ENCODE measurements around the gene EPHB4. TPM values are rescaled to one million over a fixed set of nuclear protein-coding genes. Genes with fewer than 3 reads are reported as not detected.

Gene EPHB4
- total RNA-seq, 1 experiment from 2014 or later, result 120 TPM

- peaks cover 2% of the 10 kb centered on the region; the same call in 1 of the 2 replicates for H3K9me3 Mint-ChIP-seq
- TF ChIP-seq PREB (CRISPR knock-in tag; IDR thresholded peaks at IDR 0.05; ENCODE audit: borderline replicate concordance) (no peak), JAZF1 (CRISPR knock-in tag; IDR thresholded peaks at IDR 0.05) (no peak)
- ChIA-PET CTCF (interaction anchor here (0.9 to 1.3 kb wide), 5 partner anchors 10 to 149 kb away, joined by 3 to 5 read pairs (median 4); partner anchors contain the start of gene POP7), POLR2A (no interaction called here)
- H3K27me3 Mint-ChIP-seq (ENCODE audit: low read depth), result no peaks in the 10 kb centered on the region
- no peak overlapping the region for H3K27ac Mint-ChIP-seq
- no peaks in the 10 kb centered on the region for H3K4me1 Mint-ChIP-seq
- DNase-seq (ENCODE audit: low spot score), result no peak
- H3K36me3 Mint-ChIP-seq, result no peaks in the 10 kb centered on the region
- no peak for ATAC-seq
- H3K4me3 Mint-ChIP-seq, result no peak overlapping the region
Measured at GRCh38 chr7:100778061-100778621, 49.2 kb downstream of the EPHB4 start.

- H3K4me3 Mint-ChIP-seq, result no peak overlapping the region
- no peaks in the 10 kb centered on the region; the same call in none of the 2 replicates for H3K27me3 Mint-ChIP-seq (ENCODE audit: low read depth)
- ChIA-PET POLR2A (no interaction called here), CTCF (interaction anchor here (1.2 to 1.6 kb wide), 2 partner anchors 16 to 68 kb away, joined by 4 to 5 read pairs; partner anchors contain the start of gene POP7)
- H3K9me3 Mint-ChIP-seq, result peaks cover 3% of the 10 kb centered on the region; the same call in 1 of the 2 replicates
- no peak overlapping the region for H3K27ac Mint-ChIP-seq
- DNase-seq (ENCODE audit: low spot score) (no peak), ATAC-seq (no peak)
- H3K36me3 Mint-ChIP-seq, result no peaks in the 10 kb centered on the region
- H3K4me1 Mint-ChIP-seq, result no peaks in the 10 kb centered on the region
- TF ChIP-seq ZNF416 (CRISPR knock-in tag; IDR thresholded peaks at IDR 0.05), result no peak
- TF ChIP-seq CTCF (IDR thresholded peaks at IDR 0.05), result no peak
- TF ChIP-seq TEAD4 (CRISPR knock-in tag; IDR thresholded peaks at IDR 0.05), result no peak
- no peak for TF ChIP-seq ZNF219 (CRISPR knock-in tag; IDR thresholded peaks at IDR 0.05; ENCODE audit: borderline replicate concordance)
- no peak for TF ChIP-seq HMGA2 (CRISPR knock-in tag; IDR thresholded peaks at IDR 0.05)
- no peak for TF ChIP-seq AR (CRISPR knock-in tag; IDR thresholded peaks at IDR 0.05)
- TF ChIP-seq GTF2I (CRISPR knock-in tag; conservative IDR thresholded peaks at IDR 0.05), result no peak
- no peak for TF ChIP-seq ATF2 (CRISPR knock-in tag; IDR thresholded peaks at IDR 0.05; ENCODE audit: borderline replicate concordance, low read depth)
- TF ChIP-seq ZNF317 (CRISPR knock-in tag; IDR thresholded peaks at IDR 0.05; ENCODE audit: borderline replicate concordance, low read depth), result no peak
- TF ChIP-seq NFYB (CRISPR knock-in tag; conservative IDR thresholded peaks at IDR 0.05; ENCODE audit: low read depth), result no peak
- TF ChIP-seq PREB (CRISPR knock-in tag; IDR thresholded peaks at IDR 0.05; ENCODE audit: borderline replicate concordance), result no peak
- TF ChIP-seq USF2 (CRISPR knock-in tag; IDR thresholded peaks at IDR 0.05), result no peak
- no peak for TF ChIP-seq TP53 (CRISPR knock-in tag; IDR thresholded peaks at IDR 0.05)
- no peak for TF ChIP-seq MYBL2 (CRISPR knock-in tag; IDR thresholded peaks at IDR 0.05)
- no peak for TF ChIP-seq AFF4 (CRISPR knock-in tag; IDR thresholded peaks at IDR 0.05; ENCODE audit: borderline replicate concordance)
- no peak for TF ChIP-seq USF1 (CRISPR knock-in tag; IDR thresholded peaks at IDR 0.05)
- no peak for TF ChIP-seq ATF3 (CRISPR knock-in tag; conservative IDR thresholded peaks at IDR 0.05)
- TF ChIP-seq MAX (CRISPR knock-in tag; IDR thresholded peaks at IDR 0.05), result no peak
Measured at GRCh38 chr7:100773491-100773890, 53.8 kb downstream of the EPHB4 start.
